ENCODE data around the gene EIF3J. TPM values are rescaled to one million over a fixed set of nuclear protein-coding genes. Genes with fewer than 3 reads are reported as not detected.
"Not testable (repeated sequence)": the region's sequence is repeated elsewhere in the genome, so short reads cannot be mapped to it uniquely, and the experiment has no call there.

The EIF3J gene
- total and polyA plus RNA-seq, 7 donors, result 39.6 to 92.0 (median 50.4) TPM

DNA sequence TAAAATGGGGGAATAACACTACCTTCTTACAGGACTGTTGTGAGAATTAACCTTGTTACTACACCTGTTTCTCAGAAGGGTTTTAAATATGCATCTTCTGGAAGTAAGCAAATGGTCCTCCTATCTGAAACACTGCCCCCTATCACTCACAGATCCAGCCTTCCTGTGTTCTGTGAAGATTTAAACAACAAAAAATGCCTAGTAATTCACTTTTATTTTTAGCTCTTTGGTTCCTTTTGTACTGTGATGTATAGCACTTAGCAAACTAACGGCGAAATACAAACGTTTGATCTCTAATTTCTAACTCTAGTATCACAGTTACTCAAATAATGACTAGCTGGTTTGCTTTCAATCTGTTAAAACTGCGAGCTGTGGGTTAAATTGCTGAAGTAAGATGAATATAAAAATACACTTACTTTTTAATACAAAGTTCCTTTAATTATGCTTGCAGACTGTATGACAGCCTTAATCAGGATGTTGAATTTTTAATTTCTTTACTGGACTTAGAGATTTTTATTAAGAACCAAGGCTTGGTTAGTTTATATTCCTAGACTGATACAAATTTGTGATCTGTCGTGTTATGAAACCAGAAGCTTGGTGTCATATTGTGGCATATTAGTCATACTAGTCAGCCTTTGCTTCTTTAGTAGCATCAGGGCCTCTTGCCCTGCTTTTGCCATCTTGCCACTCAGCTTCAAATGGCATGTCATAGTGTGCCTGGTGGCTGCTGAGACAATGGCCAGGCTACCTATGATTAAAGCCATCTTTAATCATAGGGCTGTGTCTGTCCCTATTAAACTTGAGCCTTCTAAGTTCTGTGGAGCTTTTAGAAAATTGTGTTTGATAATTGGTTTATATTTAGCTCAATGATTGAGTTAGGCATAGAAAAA is 9.2 kb downstream of the EIF3J start:
- Histone ChIP-seq H3K9me3 (no peaks in the 10 kb centered on the region), H3K36me3 (peaks cover 0 to 10% (median 0%) of the 10 kb centered on the region in 4 donors), H3K4me3 (no peak overlapping the region), H3K27ac (peak overlapping the region in 1 of 4 donors; percentile 20), H3K27me3 (no peaks in the 10 kb centered on the region), H3K4me1 (peaks cover 0 to 54% (median 44%) of the 10 kb centered on the region in 4 donors)
- WGBS, 2 donors, result 51 to 69% methylated on average over 5 of the region's 5 CpGs
- no peak for DNase-seq
- intact Hi-C loops (cut with DNase I), result no loop called here
- TF ChIP-seq POLR2AphosphoS5 (IDR thresholded peaks at IDR 0.05) (peak in 1 of 4 donors; percentile 22), POLR2A (IDR thresholded peaks at IDR 0.05) (no peak)

DNA sequence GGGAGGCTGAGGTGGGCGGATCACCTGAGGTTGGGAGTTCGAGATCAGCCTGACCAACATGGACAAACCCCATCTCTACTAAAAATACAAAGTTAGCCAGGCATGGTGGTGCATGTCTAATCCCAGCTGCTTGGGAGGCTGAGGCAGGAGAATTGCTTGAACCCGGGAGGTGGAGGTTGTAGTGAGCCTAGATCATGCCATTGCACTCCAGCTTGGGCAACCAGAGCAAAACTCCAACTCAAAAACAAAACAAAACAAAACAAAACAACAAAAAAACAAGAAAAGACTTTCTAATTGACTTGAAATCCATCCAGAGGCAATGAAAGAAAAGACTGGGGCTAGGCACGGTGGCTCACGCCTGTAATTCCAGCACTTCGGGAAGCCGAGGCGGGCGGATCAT is 12.2 kb downstream of the EIF3J start:
- H3K9me3 ChIP-seq; H3K4me3 ChIP-seq; H3K27me3 ChIP-seq; intact Hi-C loops (cut with DNase I); H3K27ac ChIP-seq; DNase-seq: not testable (repeated sequence)
- Histone ChIP-seq H3K4me1 (peaks cover 0 to 25% (median 22%) of the 10 kb centered on the region in 4 donors), H3K36me3 (peaks cover 0 to 36% (median 19%) of the 10 kb centered on the region in 4 donors)
- 97 to 99% methylated on average over 9 of the region's 9 CpGs for WGBS, 2 donors

DNA sequence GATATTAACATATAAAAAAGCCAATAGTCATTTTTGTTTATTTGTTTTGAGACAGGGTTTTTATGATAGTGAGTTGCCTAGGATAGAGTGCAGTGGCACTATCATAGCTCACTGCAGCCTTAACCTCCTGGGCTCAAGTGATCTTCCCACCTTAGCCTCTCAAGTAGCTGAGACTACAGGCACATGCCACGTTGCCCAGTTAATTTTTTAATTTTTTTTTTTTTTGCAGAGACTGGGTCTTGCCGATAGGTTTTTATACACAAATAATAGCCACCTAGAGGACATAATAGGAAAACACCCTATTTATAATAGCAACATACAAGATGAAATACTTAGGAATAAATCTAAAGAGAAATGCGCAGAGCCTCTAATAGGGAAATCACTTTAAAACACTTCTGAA is 13.3 kb downstream of the EIF3J start:
- intact Hi-C loops (cut with DNase I), result no loop called here
- Histone ChIP-seq H3K4me1 (peaks cover 0 to 16% (median 16%) of the 10 kb centered on the region in 4 donors), H3K27ac (no peak overlapping the region), H3K4me3 (no peak overlapping the region), H3K27me3 (no peaks in the 10 kb centered on the region), H3K36me3 (peaks cover 0 to 47% (median 23%) of the 10 kb centered on the region in 4 donors), H3K9me3 (no peaks in the 10 kb centered on the region)
- WGBS, 2 donors, result 39 to 46% methylated on average over 3 of the region's 3 CpGs
- TF ChIP-seq, protein P1, sequence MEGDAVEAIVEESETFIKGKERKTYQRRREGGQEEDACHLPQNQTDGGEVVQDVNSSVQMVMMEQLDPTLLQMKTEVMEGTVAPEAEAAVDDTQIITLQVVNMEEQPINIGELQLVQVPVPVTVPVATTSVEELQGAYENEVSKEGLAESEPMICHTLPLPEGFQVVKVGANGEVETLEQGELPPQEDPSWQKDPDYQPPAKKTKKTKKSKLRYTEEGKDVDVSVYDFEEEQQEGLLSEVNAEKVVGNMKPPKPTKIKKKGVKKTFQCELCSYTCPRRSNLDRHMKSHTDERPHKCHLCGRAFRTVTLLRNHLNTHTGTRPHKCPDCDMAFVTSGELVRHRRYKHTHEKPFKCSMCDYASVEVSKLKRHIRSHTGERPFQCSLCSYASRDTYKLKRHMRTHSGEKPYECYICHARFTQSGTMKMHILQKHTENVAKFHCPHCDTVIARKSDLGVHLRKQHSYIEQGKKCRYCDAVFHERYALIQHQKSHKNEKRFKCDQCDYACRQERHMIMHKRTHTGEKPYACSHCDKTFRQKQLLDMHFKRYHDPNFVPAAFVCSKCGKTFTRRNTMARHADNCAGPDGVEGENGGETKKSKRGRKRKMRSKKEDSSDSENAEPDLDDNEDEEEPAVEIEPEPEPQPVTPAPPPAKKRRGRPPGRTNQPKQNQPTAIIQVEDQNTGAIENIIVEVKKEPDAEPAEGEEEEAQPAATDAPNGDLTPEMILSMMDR (IDR thresholded peaks at IDR 0.05), result no peak
- no peak for TF ChIP-seq POLR2AphosphoS5 (IDR thresholded peaks at IDR 0.05)
- TF ChIP-seq EP300 (IDR thresholded peaks at IDR 0.05), result no peak
- TF ChIP-seq POLR2A (IDR thresholded peaks at IDR 0.05), result no peak
- DNase-seq, result no peak

DNA sequence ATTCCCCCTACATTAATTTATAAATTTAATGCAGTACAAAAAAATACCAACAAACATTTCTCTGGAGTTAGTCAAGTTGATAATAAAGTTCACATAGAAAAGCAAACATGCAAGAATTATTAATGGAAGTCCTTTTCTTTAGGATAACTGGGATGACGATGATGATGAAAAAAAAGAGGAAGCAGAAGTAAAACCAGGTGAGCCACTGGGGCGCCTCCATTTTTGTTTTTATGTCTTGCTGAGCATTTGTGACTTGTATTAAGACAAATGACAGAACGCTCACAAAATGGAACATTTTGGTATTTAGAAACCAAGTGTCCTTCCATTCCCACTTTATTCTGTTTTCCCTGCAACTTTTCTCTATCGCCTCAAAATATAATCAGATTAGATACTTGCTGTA is 13.8 kb downstream of the EIF3J start:
- Histone ChIP-seq H3K27ac (no peak overlapping the region), H3K36me3 (peaks cover 0 to 52% (median 25%) of the 10 kb centered on the region in 4 donors), H3K4me3 (no peak overlapping the region), H3K4me1 (peaks cover 0 to 16% (median 14%) of the 10 kb centered on the region in 4 donors), H3K9me3 (no peaks in the 10 kb centered on the region), H3K27me3 (no peaks in the 10 kb centered on the region)
- 90 to 96% methylated on average over 4 of the region's 4 CpGs for WGBS, 2 donors
- DNase-seq, result no peak
- intact Hi-C loops (cut with DNase I), result no loop called here
- TF ChIP-seq POLR2AphosphoS5 (IDR thresholded peaks at IDR 0.05), result no peak
- no peak for TF ChIP-seq POLR2A (IDR thresholded peaks at IDR 0.05)
- TF ChIP-seq EP300 (IDR thresholded peaks at IDR 0.05), result no peak
- TF ChIP-seq, protein P1 (IDR thresholded peaks at IDR 0.05), result no peak

GRCh38 chr15:44554934-44555723 is 18.2 kb downstream of the EIF3J start:
- intact Hi-C loops (cut with DNase I), result no loop called here
- Histone ChIP-seq H3K36me3 (peaks cover 16 to 96% (median 50%) of the 10 kb centered on the region in 4 donors), H3K9me3 (no peaks in the 10 kb centered on the region), H3K4me3 (no peak overlapping the region), H3K27ac (no peak overlapping the region), H3K4me1 (peaks cover 0 to 7% (median 0%) of the 10 kb centered on the region in 4 donors), H3K27me3 (no peaks in the 10 kb centered on the region)
- 82 to 92% methylated on average over 4 of the region's 4 CpGs for WGBS, 2 donors
- no peak for DNase-seq
- no peak for TF ChIP-seq POLR2AphosphoS5 (IDR thresholded peaks at IDR 0.05)
- TF ChIP-seq, protein P1 (IDR thresholded peaks at IDR 0.05), result no peak
- TF ChIP-seq EP300 (IDR thresholded peaks at IDR 0.05), result no peak
- no peak for TF ChIP-seq POLR2A (IDR thresholded peaks at IDR 0.05)

DNA sequence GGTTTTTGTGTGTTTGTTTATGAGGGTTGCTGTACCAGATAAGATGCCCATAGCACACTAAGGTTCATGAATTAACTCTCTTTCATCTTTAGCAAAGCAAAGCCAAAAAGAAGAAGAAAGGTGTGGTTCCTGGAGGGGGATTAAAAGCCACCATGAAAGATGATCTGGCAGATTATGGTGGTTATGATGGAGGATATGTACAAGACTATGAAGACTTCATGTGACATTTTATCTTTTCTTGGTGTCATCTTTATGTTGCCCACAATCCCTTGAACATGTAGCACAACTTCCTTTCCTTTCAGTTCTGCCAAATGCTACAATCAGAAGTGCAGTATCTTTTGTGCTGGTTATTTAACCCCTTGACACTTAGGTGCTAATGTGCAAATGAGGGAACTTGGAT is 24.0 kb downstream of the EIF3J start:
- intact Hi-C loops (cut with DNase I); H3K4me1 ChIP-seq; H3K27ac ChIP-seq; H3K27me3 ChIP-seq; DNase-seq; H3K9me3 ChIP-seq; H3K4me3 ChIP-seq: not testable (repeated sequence)
- H3K36me3 ChIP-seq, result peaks cover 26 to 100% (median 58%) of the 10 kb centered on the region in 4 donors
